H1 (cell line): ENCODE data around the gene ZNF213. TPM values are rescaled to one million over a fixed set of nuclear protein-coding genes. Genes with fewer than 3 reads are reported as not detected.

Source experiments
- NANOG ChIP-seq: IDR thresholded peaks from 2 replicates; pipeline ENCODE4 v1.6.1; 2011; ENCODE audit warnings: low read length, low read depth, mild to moderate bottlenecking, inconsistent platforms; ENCODE audit not compliant: insufficient read depth, poor library complexity, severe bottlenecking
- TEAD4 ChIP-seq: IDR thresholded peaks from 2 replicates; pipeline ENCODE4 v1.6.1; 2012; ENCODE audit warnings: low read depth, low read length, inconsistent platforms, mixed read lengths
- polyA plus RNA-seq, 7 experiments: library from polyadenylated mRNA; depleted of rRNA in 3 of 7; stranded (reverse) in 5 of 7; unstranded in 2 of 7; fragments of >200 nt in 5 of 7; fragments of 200-250 nt in 2 of 7; gene quantifications; 1 replicate in 5 of 7; 2 replicates in 1 of 7; 4 replicates in 1 of 7; pipeline versions ENCODE4 v1.2.1 to v1.2.3, GENCODE V29; 2011 to 2013; ENCODE audit warnings: missing spikeins in 2 of 7, mixed read lengths in 2 of 7
- total RNA-seq: library from RNA; stranded (reverse); fragmentation: NEBNext Ultra II Directional; extraction: Animal tissue kit (Norgen Biotek cat#: 25700); gene quantifications from 2 replicates; pipeline ENCODE4 v1.2.1, GENCODE V29; 2021

The ZNF213 gene
- total and polyA plus RNA-seq, 2 of the 8 experiments (the other 6 are each of a cell fraction or from before 2014, with no cell fraction given) = 1.6 to 6.9 TPM

DNA sequence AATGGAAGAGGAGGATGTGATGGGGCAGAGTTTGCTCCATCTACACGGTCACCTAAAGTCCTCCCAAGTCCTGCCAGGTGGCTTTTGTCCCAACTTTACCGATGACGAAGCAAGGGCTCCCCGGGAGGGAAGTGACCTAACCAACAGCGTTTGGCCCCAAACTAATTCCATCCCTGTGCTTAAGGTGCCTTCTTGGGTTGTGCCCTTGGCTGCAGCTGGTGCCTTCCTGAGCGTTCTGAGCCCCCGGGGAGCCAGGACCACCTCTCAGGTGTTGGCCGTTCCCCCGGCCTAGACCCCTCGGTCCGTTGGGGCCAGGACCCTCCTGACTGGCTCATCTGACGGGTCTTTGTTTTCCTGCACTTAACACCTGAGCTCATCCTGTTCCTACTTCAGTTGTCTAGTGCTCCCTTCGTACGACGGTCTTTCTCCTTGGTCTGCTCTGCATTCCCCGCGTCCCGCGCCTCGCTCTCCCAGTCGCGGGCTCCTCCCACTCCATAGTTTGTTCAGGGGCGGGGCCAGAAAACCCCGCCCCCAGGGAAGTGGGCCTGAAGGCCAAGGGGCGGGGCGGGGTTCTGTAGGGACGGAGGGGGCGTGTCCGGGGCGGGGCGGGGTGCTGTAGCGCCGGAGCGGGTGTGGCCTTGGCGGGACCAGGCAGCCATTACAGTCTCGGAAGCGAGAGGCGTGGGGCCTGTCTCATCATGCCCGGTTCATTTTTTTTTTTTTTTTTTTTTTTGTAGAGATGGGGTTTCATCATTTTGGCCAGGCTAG, 34.9 kb upstream of the ZNF213 start (continued):
- peak; percentile 38; the same call in 1 of the 2 replicates for TF ChIP-seq TEAD4
- no peak for TF ChIP-seq NANOG
- TF ChIP-seq, all 59 proteins: peak for 11
